Heart left ventricle (tissue), 16 donors: ENCODE results near the gene ZNF579. TPM values are rescaled to one million over a fixed set of nuclear protein-coding genes. Genes with fewer than 3 reads are reported as not detected.

ENCODE experiments used
- ATAC-seq, 4 donors: fragments of 200-7000 bp; cut with Tn5 transposase; one replicate each; pipeline ENCODE4 v1.9.1; 2020 to 2022; ENCODE audit warnings: moderate library complexity in 4 of 4, mild to moderate bottlenecking in 3 of 4, moderate number of reproducible peaks in 1 of 4
- DNase-seq, 5 donors: peaks; one replicate each; pipeline ENCODE4 v3.0.0-alpha.2; 2020
- H3K27ac ChIP-seq, 12 donors: fragments of 200-600 bp; sonication (generic) in 4 of 12; one replicate each; pipeline versions ENCODE4 v1.5.0 to v1.8.0; 2016 to 2022; ENCODE audit warnings: mild to moderate bottlenecking in 2 of 12
- H3K27me3 ChIP-seq, 9 donors: fragments of 200-600 bp; sonication (generic) in 2 of 9; one replicate each; pipeline versions ENCODE4 v1.5.1 to v1.8.0; 2016 to 2022; ENCODE audit warnings: mild to moderate bottlenecking in 3 of 9
- H3K36me3 ChIP-seq, 9 donors: fragments of 200-600 bp; sonication (generic) in 2 of 9; one replicate each; pipeline versions ENCODE4 v1.5.0 to v1.8.0; 2018 to 2022; ENCODE audit warnings: mild to moderate bottlenecking in 2 of 9
- H3K4me1 ChIP-seq, 12 donors: fragments of 200-600 bp; sonication (generic) in 4 of 12; one replicate each; pipeline versions ENCODE4 v1.5.0 to v1.8.0; 2016 to 2022; ENCODE audit warnings: mild to moderate bottlenecking in 3 of 12
- H3K4me3 ChIP-seq, 12 donors: fragments of 200-600 bp; sonication (generic) in 4 of 12; one replicate each; pipeline versions ENCODE4 v1.5.0 to v1.8.0; 2017 to 2022; ENCODE audit warnings: mild to moderate bottlenecking in 9 of 12, moderate library complexity in 4 of 12
- H3K9me3 ChIP-seq, 12 donors: fragments of 200-600 bp; sonication (generic) in 4 of 12; one replicate each; pipeline versions ENCODE4 v1.5.0 to v1.8.0; 2016 to 2022; ENCODE audit warnings: mild to moderate bottlenecking in 1 of 12
- CTCF ChIP-seq, 12 donors: fragments of 200-600 bp; sonication (generic) in 4 of 12; IDR thresholded peaks; one replicate each; pipeline versions ENCODE4 v1.5.0 to v1.8.0; 2018 to 2022; ENCODE audit warnings: antibody characterized with exemption in 12 of 12, mild to moderate bottlenecking in 5 of 12
- POLR2A ChIP-seq, 2 donors: fragments of 450-650 bp; IDR thresholded peaks; one replicate each; pipeline ENCODE4 v1.6.1; 2017; ENCODE audit warnings: antibody characterized with exemption in 2 of 2, mild to moderate bottlenecking in 2 of 2, moderate library complexity in 2 of 2
- WGBS, 4 donors: extraction: QIAGEN DNeasy Blood & Tissue Kit in 2 of 4; methylation state at CpG; one replicate each; pipeline versions ENCODE4 v1.1.5 to v1.1.7; 2013 to 2018; 5-methylcytosine and 5-hydroxymethylcytosine counted together
- intact Hi-C, 10 donors: fragments of 100-400 bp; cut with DNase I; formaldehyde crosslinking; loops; one replicate each; pipeline versions ENCODE4 v1.11.1 to v1.14.2; 2022
- polyA plus RNA-seq, 2 donors: library from polyadenylated mRNA; stranded (reverse); fragments of 200-250 nt; gene quantifications; one replicate each; pipeline ENCODE4 v1.2.3, GENCODE V29; 2013
- total RNA-seq, 9 donors: library from RNA; depleted of rRNA in 2 of 9; stranded (reverse); fragments of >200 nt in 2 of 9; fragmentation: NEBNext Ultra II Directional in 3 of 9; extraction: Animal tissue kit (Norgen Biotek cat#: 25700) in 3 of 9; gene quantifications; one replicate each; pipeline versions ENCODE4 v1.1.0 to v1.2.4, GENCODE V29; 2016 to 2023
- donor health status: ischemic (EF 13 %, LVEDD 7.1; RV severe dilation, severe dysfunction).
- donor health status: healthy with polysubstance abuse.
- donor health status: DM: no; HTN: yes; CAD: no.
- donor health status: DM: no; HTN: no; CAD: no.
- donor health status: ischemic (EF 25% LVEDD 6.9; RV normal size, moderate dysfunction).
- donor health status: ischemic (EF 25% LVEDD 5.7; RV mildly dilated, moderate dysfunction).
- donor health status: healthy.
- donor health status: DM: yes; HTN: yes; CAD: no.
- donor health status: ischemic (EF 35%, LVEDD 5.7; RV mildly dilated, moderate dysfunction).
- donor health status: nonischemic (EF 11% LVEDD 7.7; RV severe dilation, severe dysfunction).
- donor health status: DM: yes; HTN: yes; CAD: no.
- donor health status: PGD.
- donor health status: ischemic (EF 29% LVEDD 5.4; RV normal size, mild dysfunction).
- donor health status: nonischemic (EF 23%, LVEDD 6.1; RV moderate dilation, normal function).

ZNF579 gene
- total and polyA plus RNA-seq, 11 donors, result 5.4 to 13.9 (median 9.8) TPM

- intact Hi-C loops, result loop anchor here in 2 of 10 donors (2.0 to 5.0 kb wide), 2 partner anchors 16 to 105 kb away; no protein-coding TSS in a partner anchor
- DNase-seq (peak in 1 of 5 donors; percentile 61), ATAC-seq (peak in 1 of 4 donors; percentile 2)
- Histone ChIP-seq H3K27me3 (no peaks in the 10 kb centered on the region), H3K4me3 (no peak overlapping the region), H3K36me3 (peaks cover 0 to 27% (median 12%) of the 10 kb centered on the region in 9 donors), H3K9me3 (no peaks in the 10 kb centered on the region), H3K4me1 (peaks cover 0 to 54% (median 11%) of the 10 kb centered on the region in 12 donors), H3K27ac (peak overlapping the region in 3 of 12 donors; percentile 27 to 96 (median 78))
- 92 to 93% (median 92%) methylated on average over 37 to 40 of the region's 40 CpGs for WGBS, 4 donors
- no peak for TF ChIP-seq POLR2A (IDR thresholded peaks at IDR 0.05)
- no peak for TF ChIP-seq CTCF (IDR thresholded peaks at IDR 0.05)
These were observed 41.8 kb upstream of the ZNF579 start for GRCh38 chr19:55622242-55622969.

GRCh38 chr19:55621673-55622231 lies 41.1 kb upstream of the ZNF579 start:
- Histone ChIP-seq H3K9me3 (no peaks in the 10 kb centered on the region), H3K4me3 (no peak overlapping the region), H3K4me1 (peaks cover 0 to 54% (median 11%) of the 10 kb centered on the region in 12 donors), H3K27me3 (no peaks in the 10 kb centered on the region), H3K36me3 (peaks cover 0 to 32% (median 17%) of the 10 kb centered on the region in 9 donors), H3K27ac (no peak overlapping the region)
- DNase-seq, result peak in 2 of 5 donors; percentile 40 to 67
- ATAC-seq, result no peak
- WGBS, 4 donors, result 95 to 97% (median 96%) methylated on average over 48 to 55 of the region's 55 CpGs
- TF ChIP-seq CTCF (IDR thresholded peaks at IDR 0.05), result no peak
- TF ChIP-seq POLR2A (IDR thresholded peaks at IDR 0.05), result no peak
- intact Hi-C loops, result loop anchor here in 2 of 10 donors (2.0 to 5.0 kb wide), 2 partner anchors 15 to 104 kb away; no protein-coding TSS in a partner anchor

DNA sequence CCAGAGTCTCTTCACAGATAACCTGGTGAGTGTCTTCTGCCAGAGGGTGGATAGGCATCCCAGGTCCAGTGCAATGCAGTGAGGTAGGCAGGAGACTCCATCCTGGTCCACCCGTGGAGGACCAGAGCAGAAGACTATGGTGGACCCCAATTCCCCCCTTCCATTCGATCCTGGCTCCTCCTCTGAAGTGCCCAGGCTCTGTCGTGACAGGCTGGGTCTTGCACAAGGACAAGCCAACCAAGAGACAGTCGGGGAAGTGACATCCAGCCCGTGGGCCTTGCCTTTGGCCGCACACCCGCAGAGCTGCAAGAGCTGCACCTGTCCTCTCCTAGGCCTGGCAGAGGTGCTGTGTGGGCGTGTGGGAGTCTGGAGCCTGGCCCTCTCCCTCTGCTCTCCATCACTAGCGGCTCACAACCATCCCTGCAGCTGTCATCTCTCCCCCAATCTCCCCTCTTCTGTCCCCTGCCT lies 40.6 kb upstream of the ZNF579 start:
- intact Hi-C loops, result loop anchor here in 1 of 10 donors (5.0 kb wide), 1 partner anchor 104 kb away; no protein-coding TSS in a partner anchor
- DNase-seq, result no peak
- Histone ChIP-seq H3K4me3 (no peak overlapping the region), H3K9me3 (no peaks in the 10 kb centered on the region), H3K4me1 (peaks cover 0 to 54% (median 11%) of the 10 kb centered on the region in 12 donors), H3K27me3 (no peaks in the 10 kb centered on the region), H3K27ac (no peak overlapping the region), H3K36me3 (peaks cover 0 to 37% (median 22%) of the 10 kb centered on the region in 9 donors)
- no peak for TF ChIP-seq POLR2A (IDR thresholded peaks at IDR 0.05)
- TF ChIP-seq CTCF (IDR thresholded peaks at IDR 0.05), result no peak
- ATAC-seq, result no peak
- 74 to 85% (median 84%) methylated on average over 5 to 9 of the region's 9 CpGs for WGBS, 4 donors
